HepG2 (cell line): ENCODE results near the gene PATL1. TPM values are rescaled to one million over a fixed set of nuclear protein-coding genes. Genes with fewer than 3 reads are reported as not detected.

Source experiments
- ADNP ChIP-seq: sonication (generic); formaldehyde crosslinking; IDR thresholded peaks from 2 replicates; pipeline ENCODE4 v1.4.0; 2020; ENCODE audit warnings: missing genetic modification reagents
- ARNT2 ChIP-seq: sonication (generic); formaldehyde crosslinking; IDR thresholded peaks from 2 replicates; pipeline ENCODE4 v1.8.0; 2022; ENCODE audit warnings: mild to moderate bottlenecking, low read depth, missing genetic modification reagents, moderate library complexity
- CBX2 ChIP-seq, 2 experiments: fragments of 200-600 bp in 1 of 2; sonication (generic); formaldehyde crosslinking in 1 of 2; IDR thresholded peaks; 2 replicates each; pipeline versions ENCODE4 v1.7.0 to v1.8.1; 2018 to 2022; ENCODE audit warnings: low read depth in 2 of 2, low read length in 1 of 2, mild to moderate bottlenecking in 1 of 2, missing genetic modification reagents in 1 of 2
- FIP1L1 ChIP-seq: fragments of 200-400 bp; formaldehyde crosslinking; IDR thresholded peaks from 2 replicates; pipeline ENCODE4 v1.6.1; 2018; ENCODE audit warnings: low read depth, mild to moderate bottlenecking, low read length, moderate library complexity, borderline replicate concordance; ENCODE audit not compliant: insufficient read depth
- FOXA3 ChIP-seq: IDR thresholded peaks from 2 replicates; pipeline ENCODE4 v1.6.1; 2016; ENCODE audit warnings: missing genetic modification reagents, missing compliant biosample characterization
- HES4 ChIP-seq: sonication (generic); formaldehyde crosslinking; IDR thresholded peaks from 2 replicates; pipeline ENCODE4 v1.9.0; 2021; ENCODE audit warnings: mild to moderate bottlenecking, missing genetic modification reagents, borderline replicate concordance
- HNRNPK ChIP-seq: fragments of 200-400 bp; formaldehyde crosslinking; IDR thresholded peaks from 2 replicates; pipeline ENCODE4 v1.6.1; 2018; ENCODE audit warnings: low read length, low read depth, moderate library complexity, mild to moderate bottlenecking; ENCODE audit not compliant: poor library complexity, severe bottlenecking
- MAFG ChIP-seq: sonication (generic); formaldehyde crosslinking; IDR thresholded peaks from 2 replicates; pipeline ENCODE4 v1.5.1; 2020; ENCODE audit warnings: mild to moderate bottlenecking, missing genetic modification reagents
- MIXL1 ChIP-seq: IDR thresholded peaks from 2 replicates; pipeline ENCODE4 v1.6.1; 2016
- NCOA5 ChIP-seq: sonication (generic); formaldehyde crosslinking; IDR thresholded peaks from 2 replicates; pipeline ENCODE4 v1.4.0; 2020; ENCODE audit warnings: missing genetic modification reagents
- NFIB ChIP-seq: sonication (generic); formaldehyde crosslinking; IDR thresholded peaks from 2 replicates; pipeline ENCODE4 v1.9.0; 2021; ENCODE audit warnings: missing genetic modification reagents, mild to moderate bottlenecking, borderline replicate concordance
- PHB2 ChIP-seq: fragments of 450-650 bp; IDR thresholded peaks from 2 replicates; pipeline ENCODE4 v1.6.1; 2018; ENCODE audit not compliant: partially characterized antibody
- PHF20 ChIP-seq: sonication (generic); formaldehyde crosslinking; IDR thresholded peaks from 2 replicates; pipeline ENCODE4 v1.5.0; 2020; ENCODE audit warnings: mild to moderate bottlenecking, missing genetic modification reagents
- PHF8 ChIP-seq: sonication (generic); formaldehyde crosslinking; IDR thresholded peaks from 2 replicates; pipeline ENCODE4 v1.5.0; 2020; ENCODE audit warnings: missing genetic modification reagents
- SMAD9 ChIP-seq: sonication (generic); formaldehyde crosslinking; IDR thresholded peaks from 2 replicates; pipeline ENCODE4 v1.5.1; 2020; ENCODE audit warnings: mild to moderate bottlenecking, missing genetic modification reagents
- TARDBP ChIP-seq: sonication (generic); formaldehyde crosslinking; IDR thresholded peaks from 2 replicates; pipeline ENCODE4 v1.8.0; 2022; ENCODE audit warnings: mild to moderate bottlenecking, missing genetic modification reagents
- ZNF232 ChIP-seq: sonication (generic); formaldehyde crosslinking; IDR thresholded peaks from 2 replicates; pipeline ENCODE4 v1.4.0; 2020; ENCODE audit warnings: missing genetic modification reagents, borderline replicate concordance
- ZNF44 ChIP-seq: sonication (generic); formaldehyde crosslinking; IDR thresholded peaks from 2 replicates; pipeline ENCODE4 v1.5.1; 2020; ENCODE audit warnings: mild to moderate bottlenecking, missing genetic modification reagents
- ZNF460 ChIP-seq: sonication (generic); formaldehyde crosslinking; IDR thresholded peaks from 2 replicates; pipeline ENCODE4 v1.5.1; 2020; ENCODE audit warnings: missing genetic modification reagents, mild to moderate bottlenecking, borderline replicate concordance
- ZNF703 ChIP-seq: sonication (generic); formaldehyde crosslinking; IDR thresholded peaks from 2 replicates; pipeline ENCODE4 v1.5.1; 2020; ENCODE audit warnings: missing genetic modification reagents, mild to moderate bottlenecking, moderate library complexity, borderline replicate concordance
- ZNF841 ChIP-seq: sonication (generic); formaldehyde crosslinking; IDR thresholded peaks from 2 replicates; pipeline ENCODE4 v1.8.1; 2023; ENCODE audit warnings: missing genetic modification reagents, borderline replicate concordance
- ZSCAN30 ChIP-seq: sonication (generic); formaldehyde crosslinking; IDR thresholded peaks from 2 replicates; pipeline ENCODE4 v1.5.0; 2020; ENCODE audit warnings: mild to moderate bottlenecking, missing genetic modification reagents
- polyA plus RNA-seq, 8 experiments: library from polyadenylated mRNA; depleted of rRNA in 3 of 8; stranded (reverse) in 7 of 8; unstranded in 1 of 8; fragments of >200 nt; fragmentation: Illumina TruSeq in 4 of 8; extraction: Trizol in 4 of 8; gene quantifications; 2 replicates each; pipeline versions ENCODE4 v1.2.1 to v1.2.3, GENCODE V29; 2011 to 2016; ENCODE audit warnings: low read depth in 4 of 8, missing spikeins in 1 of 8, mixed read lengths in 1 of 8; ENCODE audit not compliant: insufficient read depth in 1 of 8
- total RNA-seq, 5 experiments: library from RNA; depleted of rRNA; stranded (reverse); fragments of >200 nt; fragmentation: Illumina TruSeq; extraction: Trizol; gene quantifications; 2 replicates each; pipeline ENCODE4 v1.2.3, GENCODE V29; 2016; ENCODE audit warnings: low read depth in 1 of 5
- TF ChIP-seq, protein P1 (sequence below): sonication (generic); formaldehyde crosslinking; IDR thresholded peaks from 2 replicates; pipeline ENCODE4 v1.4.0; 2020; ENCODE audit warnings: mild to moderate bottlenecking, missing genetic modification reagents
- TF ChIP-seq, protein P2 (sequence below): sonication (generic); formaldehyde crosslinking; IDR thresholded peaks from 2 replicates; pipeline ENCODE4 v1.9.0; 2022; ENCODE audit warnings: low read depth, missing genetic modification reagents
- TF ChIP-seq, protein P3 (sequence below): sonication (generic); formaldehyde crosslinking; IDR thresholded peaks from 2 replicates; pipeline ENCODE4 v1.5.1; 2020; ENCODE audit warnings: missing genetic modification reagents, mild to moderate bottlenecking, borderline replicate concordance

PATL1 gene
- total and polyA plus RNA-seq, 2 of the 13 experiments (the other 11 are each of a cell fraction or from before 2014, with no cell fraction given) = 12.9 to 26.8 TPM

DNA sequence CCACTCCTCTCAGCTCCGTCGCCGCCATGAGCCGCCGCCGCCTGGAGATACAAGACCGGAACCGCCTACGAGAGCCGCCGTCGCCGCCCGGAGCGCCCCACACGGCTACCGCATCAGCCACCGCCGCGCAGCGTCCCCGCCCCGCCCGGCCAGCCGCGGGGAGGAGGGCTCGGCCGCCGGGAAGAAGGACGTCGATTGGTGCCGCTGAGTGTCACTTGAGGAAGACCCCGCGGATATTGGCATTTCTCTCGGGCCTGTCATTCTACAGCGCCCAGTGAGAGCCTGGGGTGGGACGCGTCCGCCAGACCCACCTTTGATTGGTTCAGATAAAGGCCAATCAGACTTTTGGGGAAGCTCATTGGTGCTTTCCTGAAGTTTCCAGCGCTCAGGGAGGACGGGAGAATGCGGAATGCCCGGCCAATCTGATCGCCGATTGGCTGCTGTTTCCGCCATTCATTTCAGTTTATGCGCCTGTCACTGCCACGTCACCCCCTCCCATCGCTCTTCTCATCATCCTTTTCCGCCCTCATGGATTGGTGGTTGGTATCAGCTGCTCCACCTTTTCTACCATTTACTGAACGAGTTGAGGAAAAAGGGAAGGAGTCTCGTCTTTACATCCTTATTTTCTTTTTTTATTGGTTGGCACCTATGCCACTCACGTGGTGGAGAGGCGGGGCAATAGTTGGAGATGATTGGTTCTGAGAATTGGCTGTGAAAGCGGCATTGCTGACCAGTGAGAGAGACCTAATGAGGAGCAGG, 53.0 kb downstream of the PATL1 start, which contains the start of gene OSBP (continued):
- TF ChIP-seq, protein P1, sequence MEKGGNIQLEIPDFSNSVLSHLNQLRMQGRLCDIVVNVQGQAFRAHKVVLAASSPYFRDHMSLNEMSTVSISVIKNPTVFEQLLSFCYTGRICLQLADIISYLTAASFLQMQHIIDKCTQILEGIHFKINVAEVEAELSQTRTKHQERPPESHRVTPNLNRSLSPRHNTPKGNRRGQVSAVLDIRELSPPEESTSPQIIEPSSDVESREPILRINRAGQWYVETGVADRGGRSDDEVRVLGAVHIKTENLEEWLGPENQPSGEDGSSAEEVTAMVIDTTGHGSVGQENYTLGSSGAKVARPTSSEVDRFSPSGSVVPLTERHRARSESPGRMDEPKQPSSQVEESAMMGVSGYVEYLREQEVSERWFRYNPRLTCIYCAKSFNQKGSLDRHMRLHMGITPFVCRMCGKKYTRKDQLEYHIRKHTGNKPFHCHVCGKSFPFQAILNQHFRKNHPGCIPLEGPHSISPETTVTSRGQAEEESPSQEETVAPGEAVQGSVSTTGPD (CRISPR knock-in tag) = no peak
- TF ChIP-seq ZNF44 (no peak), FOXA3 (CRISPR knock-in tag) (no peak; the same call in 1 of the 2 replicates), PHB2 (no peak), ZNF841 (CRISPR knock-in tag) (no peak), TARDBP (0 out of 2 replicates have a peak, but pooled peaks have one; percentile 17), HNRNPK (no peak), CBX2 (IDR thresholded peaks at IDR 0.05; ENCODE audit: low read depth, low read length) (no peak), CBX2 (CRISPR knock-in tag; IDR thresholded peaks at IDR 0.05; ENCODE audit: low read depth) (no peak), ZSCAN30 (CRISPR knock-in tag) (no peak), HES4 (CRISPR knock-in tag) (no peak), NCOA5 (CRISPR knock-in tag) (no peak), MAFG (CRISPR knock-in tag) (no peak), FIP1L1 (no peak), ARNT2 (CRISPR knock-in tag) (no peak), NFIB (CRISPR knock-in tag) (no peak), PHF20 (CRISPR knock-in tag) (no peak; the same call in none of the 2 replicates), ZNF232 (no peak; the same call in 1 of the 2 replicates), PHF8 (CRISPR knock-in tag) (peak; percentile 80; the same call in 1 of the 2 replicates), ZNF460 (CRISPR knock-in tag) (no peak), ADNP (CRISPR knock-in tag) (no peak), ZNF703 (CRISPR knock-in tag) (no peak), SMAD9 (CRISPR knock-in tag) (0 out of 2 replicates have a peak, but pooled peaks have one; percentile 29), MIXL1 (CRISPR knock-in tag) (peak; percentile 37; the same call in 1 of the 2 replicates)
- TF ChIP-seq, protein P2, sequence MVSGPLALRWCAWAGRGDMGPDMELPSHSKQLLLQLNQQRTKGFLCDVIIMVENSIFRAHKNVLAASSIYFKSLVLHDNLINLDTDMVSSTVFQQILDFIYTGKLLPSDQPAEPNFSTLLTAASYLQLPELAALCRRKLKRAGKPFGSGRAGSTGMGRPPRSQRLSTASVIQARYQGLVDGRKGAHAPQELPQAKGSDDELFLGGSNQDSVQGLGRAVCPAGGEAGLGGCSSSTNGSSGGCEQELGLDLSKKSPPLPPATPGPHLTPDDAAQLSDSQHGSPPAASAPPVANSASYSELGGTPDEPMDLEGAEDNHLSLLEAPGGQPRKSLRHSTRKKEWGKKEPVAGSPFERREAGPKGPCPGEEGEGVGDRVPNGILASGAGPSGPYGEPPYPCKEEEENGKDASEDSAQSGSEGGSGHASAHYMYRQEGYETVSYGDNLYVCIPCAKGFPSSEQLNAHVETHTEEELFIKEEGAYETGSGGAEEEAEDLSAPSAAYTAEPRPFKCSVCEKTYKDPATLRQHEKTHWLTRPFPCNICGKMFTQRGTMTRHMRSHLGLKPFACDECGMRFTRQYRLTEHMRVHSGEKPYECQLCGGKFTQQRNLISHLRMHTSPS (CRISPR knock-in tag) = no peak
- TF ChIP-seq, protein P3, sequence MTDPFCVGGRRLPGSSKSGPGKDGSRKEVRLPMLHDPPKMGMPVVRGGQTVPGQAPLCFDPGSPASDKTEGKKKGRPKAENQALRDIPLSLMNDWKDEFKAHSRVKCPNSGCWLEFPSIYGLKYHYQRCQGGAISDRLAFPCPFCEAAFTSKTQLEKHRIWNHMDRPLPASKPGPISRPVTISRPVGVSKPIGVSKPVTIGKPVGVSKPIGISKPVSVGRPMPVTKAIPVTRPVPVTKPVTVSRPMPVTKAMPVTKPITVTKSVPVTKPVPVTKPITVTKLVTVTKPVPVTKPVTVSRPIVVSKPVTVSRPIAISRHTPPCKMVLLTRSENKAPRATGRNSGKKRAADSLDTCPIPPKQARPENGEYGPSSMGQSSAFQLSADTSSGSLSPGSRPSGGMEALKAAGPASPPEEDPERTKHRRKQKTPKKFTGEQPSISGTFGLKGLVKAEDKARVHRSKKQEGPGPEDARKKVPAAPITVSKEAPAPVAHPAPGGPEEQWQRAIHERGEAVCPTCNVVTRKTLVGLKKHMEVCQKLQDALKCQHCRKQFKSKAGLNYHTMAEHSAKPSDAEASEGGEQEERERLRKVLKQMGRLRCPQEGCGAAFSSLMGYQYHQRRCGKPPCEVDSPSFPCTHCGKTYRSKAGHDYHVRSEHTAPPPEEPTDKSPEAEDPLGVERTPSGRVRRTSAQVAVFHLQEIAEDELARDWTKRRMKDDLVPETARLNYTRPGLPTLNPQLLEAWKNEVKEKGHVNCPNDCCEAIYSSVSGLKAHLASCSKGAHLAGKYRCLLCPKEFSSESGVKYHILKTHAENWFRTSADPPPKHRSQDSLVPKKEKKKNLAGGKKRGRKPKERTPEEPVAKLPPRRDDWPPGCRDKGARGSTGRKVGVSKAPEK (CRISPR knock-in tag) = no peak
